GM04503 (cell line): ENCODE results near the gene APAF1.
"Not testable (repeated sequence)": the region's sequence is repeated elsewhere in the genome, so short reads cannot be mapped to it uniquely, and the experiment has no call there.

Source experiments
- DNase-seq: peaks from one replicate; pipeline ENCODE4 v3.0.0-alpha.2; 2012; ENCODE audit warnings: low read depth

The APAF1 gene

GRCh38 chr12:98644712-98645571 lies at the start of gene APAF1, which contains the start of gene IKBIP:
Gene APAF1 (plus strand): TSS chr12:98645290. CDS start chr12:98648360, 3,070 bp downstream.
Gene IKBIP (minus strand): TSS chr12:98644788. CDS start chr12:98644701, 87 bp downstream.
- peak; percentile 68 for DNase-seq

GRCh38 chr12:98597313-98597712 lies 47.8 kb upstream of the APAF1 start:
- DNase-seq = not testable (repeated sequence)

- DNase-seq = no peak
Measured at GRCh38 chr12:98601924-98602323, 43.2 kb upstream of the APAF1 start.

- DNase-seq = no peak
Measured at GRCh38 chr12:98606359-98606988, 38.6 kb upstream of the APAF1 start.

GRCh38 chr12:98610596-98610995 lies 34.5 kb upstream of the APAF1 start:
- DNase-seq = no peak

- DNase-seq = no peak
Measured at GRCh38 chr12:98612696-98613334, 32.3 kb upstream of the APAF1 start.

GRCh38 chr12:98618952-98619351 lies 26.1 kb upstream of the APAF1 start:
- peak; percentile 61 for DNase-seq

GRCh38 chr12:98635657-98636323 lies 9.3 kb upstream of the APAF1 start:
- peak; percentile 42 for DNase-seq

- DNase-seq = no peak
Measured at GRCh38 chr12:98637068-98637467, 8.0 kb upstream of the APAF1 start.

GRCh38 chr12:98638009-98638408 lies 7.1 kb upstream of the APAF1 start:
- DNase-seq = no peak

- DNase-seq = no peak
Measured at GRCh38 chr12:98639491-98639890, 5.6 kb upstream of the APAF1 start.

GRCh38 chr12:98642801-98643200 lies 2.3 kb upstream of the APAF1 start:
- not testable (repeated sequence) for DNase-seq

- DNase-seq = no peak
Measured at GRCh38 chr12:98644433-98644711, 718 bp upstream of the APAF1 start.

- DNase-seq = no peak
Measured at GRCh38 chr12:98645572-98646067, 530 bp downstream of the APAF1 start.

- DNase-seq = no peak
Measured at GRCh38 chr12:98646294-98647090, 1.4 kb downstream of the APAF1 start.

GRCh38 chr12:98651328-98651727 lies 6.2 kb downstream of the APAF1 start:
- no peak for DNase-seq

GRCh38 chr12:98653866-98654493 lies 8.9 kb downstream of the APAF1 start:
- DNase-seq = no peak

GRCh38 chr12:98656289-98657101 lies 11.4 kb downstream of the APAF1 start:
- DNase-seq = no peak

- DNase-seq = no peak
Measured at GRCh38 chr12:98660521-98660920, 15.4 kb downstream of the APAF1 start.

GRCh38 chr12:98669751-98670150 lies 24.7 kb downstream of the APAF1 start:
- DNase-seq = no peak
